Measurements from ENCODE around the gene ETV2.
"Not testable (repeated sequence)": the region's sequence is repeated elsewhere in the genome, so short reads cannot be mapped to it uniquely, and the experiment has no call there.

The ETV2 gene

DNA sequence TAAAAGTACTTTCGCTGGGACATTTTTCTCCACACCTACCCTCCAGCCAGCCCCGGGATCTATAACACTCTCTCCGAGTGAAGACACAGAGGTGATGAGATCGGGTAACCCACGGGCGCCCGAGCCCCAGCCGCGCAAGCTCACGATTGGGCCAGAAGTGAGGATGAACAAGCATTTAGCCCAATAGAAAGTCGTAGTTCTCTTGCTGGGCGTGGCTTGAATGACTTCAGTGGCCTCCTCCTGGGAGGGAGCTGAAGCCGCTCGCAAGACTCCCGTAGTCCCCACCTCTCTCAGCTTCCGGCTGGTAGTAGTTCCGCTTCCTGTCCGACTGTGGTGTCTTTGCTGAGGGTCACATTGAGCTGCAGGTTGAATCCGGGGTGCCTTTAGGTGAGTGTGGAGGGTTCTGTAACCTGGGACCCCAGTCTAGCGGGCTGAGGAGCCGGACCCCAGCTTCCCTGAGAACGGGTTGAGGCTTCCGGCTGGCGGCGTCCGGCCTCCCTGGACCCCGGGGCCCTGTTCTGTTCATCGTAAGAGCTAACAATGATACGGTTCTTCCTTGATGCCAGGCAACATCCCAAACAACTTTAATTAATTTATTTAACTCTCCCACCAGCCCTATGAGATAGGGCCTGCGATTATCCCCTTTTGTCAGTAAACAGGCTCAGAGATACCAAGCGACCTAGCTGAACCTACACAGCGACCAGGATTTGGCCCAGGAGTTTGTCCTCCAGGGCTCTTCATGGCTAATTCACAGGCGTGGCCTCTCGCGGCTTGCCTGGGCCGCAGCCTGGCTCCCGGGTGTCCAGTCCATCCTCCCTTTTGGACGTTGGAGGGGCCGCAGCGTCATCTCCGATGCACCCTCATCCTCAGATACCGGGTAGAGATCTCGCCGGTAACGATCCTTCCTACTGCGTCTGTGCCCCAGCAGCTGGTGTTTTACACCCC lies 6.7 kb downstream of the ETV2 start, which contains the start of gene COX6B1:
COX6B1 (plus strand) TSS at position 307 of the 945 bp plus-strand sequence. CDS start 2,921 bp downstream, outside the sequence.
- peak within 1 kb of the TSS; percentile 94 for H3K4me3 ChIP-seq (ENCODE audit: low read depth, low read length)
- peak; percentile 94 for DNase-seq (ENCODE audit: low read depth)
- peak; percentile 91 for TF ChIP-seq POLR2A (IDR thresholded peaks at IDR 0.05; ENCODE audit: extremely low read depth, insufficient read length)
- TF ChIP-seq, protein P1, sequence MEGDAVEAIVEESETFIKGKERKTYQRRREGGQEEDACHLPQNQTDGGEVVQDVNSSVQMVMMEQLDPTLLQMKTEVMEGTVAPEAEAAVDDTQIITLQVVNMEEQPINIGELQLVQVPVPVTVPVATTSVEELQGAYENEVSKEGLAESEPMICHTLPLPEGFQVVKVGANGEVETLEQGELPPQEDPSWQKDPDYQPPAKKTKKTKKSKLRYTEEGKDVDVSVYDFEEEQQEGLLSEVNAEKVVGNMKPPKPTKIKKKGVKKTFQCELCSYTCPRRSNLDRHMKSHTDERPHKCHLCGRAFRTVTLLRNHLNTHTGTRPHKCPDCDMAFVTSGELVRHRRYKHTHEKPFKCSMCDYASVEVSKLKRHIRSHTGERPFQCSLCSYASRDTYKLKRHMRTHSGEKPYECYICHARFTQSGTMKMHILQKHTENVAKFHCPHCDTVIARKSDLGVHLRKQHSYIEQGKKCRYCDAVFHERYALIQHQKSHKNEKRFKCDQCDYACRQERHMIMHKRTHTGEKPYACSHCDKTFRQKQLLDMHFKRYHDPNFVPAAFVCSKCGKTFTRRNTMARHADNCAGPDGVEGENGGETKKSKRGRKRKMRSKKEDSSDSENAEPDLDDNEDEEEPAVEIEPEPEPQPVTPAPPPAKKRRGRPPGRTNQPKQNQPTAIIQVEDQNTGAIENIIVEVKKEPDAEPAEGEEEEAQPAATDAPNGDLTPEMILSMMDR (IDR thresholded peaks at IDR 0.05; ENCODE audit: low read depth, low read length): no peak

DNA sequence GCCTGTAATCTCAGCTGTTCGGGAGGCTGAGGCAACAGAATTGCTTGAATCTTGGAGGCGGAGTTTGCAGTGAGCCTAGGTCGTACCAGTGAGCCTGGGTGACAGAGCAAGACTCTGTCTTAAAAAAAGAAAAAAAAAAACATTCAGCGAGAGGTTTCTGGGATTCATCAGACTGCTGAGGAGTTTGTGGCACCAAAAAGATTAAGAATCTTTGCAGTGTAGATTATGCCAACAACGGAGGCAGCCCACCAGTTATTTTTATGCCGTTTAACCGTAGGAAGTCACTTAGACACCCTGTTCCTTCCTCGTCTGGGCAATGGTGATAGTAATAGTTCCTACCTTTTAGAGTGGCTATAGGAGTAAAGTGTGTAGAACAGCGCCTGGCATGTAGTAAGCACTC lies 9.0 kb downstream of the ETV2 start:
- no peak for TF ChIP-seq MYC (IDR thresholded peaks at IDR 0.05; ENCODE audit: low read depth, low read length)
- TF ChIP-seq, protein P2, sequence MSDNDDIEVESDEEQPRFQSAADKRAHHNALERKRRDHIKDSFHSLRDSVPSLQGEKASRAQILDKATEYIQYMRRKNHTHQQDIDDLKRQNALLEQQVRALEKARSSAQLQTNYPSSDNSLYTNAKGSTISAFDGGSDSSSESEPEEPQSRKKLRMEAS (IDR thresholded peaks at IDR 0.05; ENCODE audit: low read depth, low read length): no peak
- TF ChIP-seq, protein P1 (IDR thresholded peaks at IDR 0.05; ENCODE audit: low read depth, low read length): no peak
- TF ChIP-seq POLR2A (IDR thresholded peaks at IDR 0.05; ENCODE audit: extremely low read depth, insufficient read length): no peak
- no peak for DNase-seq (ENCODE audit: low read depth)
- H3K4me3 ChIP-seq (ENCODE audit: low read depth, low read length): no peak overlapping the region

DNA sequence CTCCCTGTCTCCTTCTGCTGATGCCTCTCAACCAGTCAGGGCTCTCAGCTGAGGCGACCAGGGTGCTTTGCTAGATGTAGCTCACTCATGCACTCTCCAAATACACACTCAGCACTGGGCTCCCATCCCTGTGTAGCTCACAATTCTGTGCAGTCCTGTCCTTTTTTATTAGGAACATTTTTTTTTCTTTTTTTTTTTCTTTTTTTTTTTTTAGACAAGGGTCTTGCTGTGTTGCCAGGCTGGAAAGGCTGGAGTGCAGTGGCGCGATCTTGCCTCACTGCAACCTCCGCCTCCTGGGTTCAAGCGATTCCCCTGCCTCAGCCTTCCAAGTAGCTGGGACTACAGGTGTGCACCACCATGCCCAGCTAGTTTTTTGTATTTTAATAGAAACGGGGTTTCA lies 13.3 kb downstream of the ETV2 start:
- H3K4me3 ChIP-seq (ENCODE audit: low read depth, low read length); DNase-seq (ENCODE audit: low read depth): not testable (repeated sequence)

DNA sequence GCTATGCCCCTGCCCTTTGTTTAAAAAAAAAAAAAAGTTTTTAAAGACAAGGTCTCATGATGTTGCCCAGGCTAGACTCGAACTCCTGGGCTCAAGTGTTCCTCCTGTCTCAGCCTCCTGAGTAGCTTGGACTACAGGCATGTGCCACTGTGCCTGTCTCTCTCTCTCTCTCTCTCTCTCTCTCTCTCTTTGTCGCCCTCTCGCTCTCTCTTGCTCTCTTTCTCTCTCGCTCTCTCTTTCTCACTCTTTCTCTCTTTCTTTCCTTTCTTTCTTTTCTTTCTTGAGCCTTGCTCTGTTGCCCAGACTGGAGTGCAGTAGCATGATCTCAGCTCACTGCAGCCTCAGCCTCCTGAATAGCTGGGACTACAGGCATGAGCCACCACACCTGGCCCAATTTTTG lies 14.1 kb downstream of the ETV2 start:
- no peak overlapping the region for H3K4me3 ChIP-seq (ENCODE audit: low read depth, low read length)
- no peak for DNase-seq (ENCODE audit: low read depth)
- TF ChIP-seq MYC (IDR thresholded peaks at IDR 0.05; ENCODE audit: low read depth, low read length) (no peak), POLR2A (IDR thresholded peaks at IDR 0.05; ENCODE audit: extremely low read depth, insufficient read length) (no peak)
- TF ChIP-seq, protein P2 (IDR thresholded peaks at IDR 0.05; ENCODE audit: low read depth, low read length): no peak

DNA sequence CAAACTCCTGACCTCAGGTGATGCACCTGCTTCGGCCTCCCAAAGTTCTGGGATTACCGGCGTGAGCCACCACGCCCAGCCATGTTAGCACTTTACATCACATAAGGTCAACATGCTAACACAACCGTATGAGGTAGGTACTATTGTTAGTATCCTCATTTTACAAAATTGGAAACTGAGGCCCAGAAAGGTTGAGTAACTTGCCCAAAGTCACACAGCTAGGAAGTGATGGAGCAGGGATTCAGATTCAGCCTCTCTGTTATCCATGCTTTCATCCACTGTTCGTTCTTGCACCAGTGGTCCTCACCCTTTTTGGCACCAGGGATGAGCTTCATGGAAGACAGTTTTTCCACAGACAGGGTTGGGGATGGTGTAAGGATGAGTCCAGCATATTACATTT lies 15.2 kb downstream of the ETV2 start:
- no peak overlapping the region for H3K4me3 ChIP-seq (ENCODE audit: low read depth, low read length)
- no peak for DNase-seq (ENCODE audit: low read depth)
- TF ChIP-seq, protein P2 (IDR thresholded peaks at IDR 0.05; ENCODE audit: low read depth, low read length): no peak
- TF ChIP-seq, protein P1 (IDR thresholded peaks at IDR 0.05; ENCODE audit: low read depth, low read length): no peak
- no peak for TF ChIP-seq MYC (IDR thresholded peaks at IDR 0.05; ENCODE audit: low read depth, low read length)
- TF ChIP-seq POLR2A (IDR thresholded peaks at IDR 0.05; ENCODE audit: extremely low read depth, insufficient read length): no peak

DNA sequence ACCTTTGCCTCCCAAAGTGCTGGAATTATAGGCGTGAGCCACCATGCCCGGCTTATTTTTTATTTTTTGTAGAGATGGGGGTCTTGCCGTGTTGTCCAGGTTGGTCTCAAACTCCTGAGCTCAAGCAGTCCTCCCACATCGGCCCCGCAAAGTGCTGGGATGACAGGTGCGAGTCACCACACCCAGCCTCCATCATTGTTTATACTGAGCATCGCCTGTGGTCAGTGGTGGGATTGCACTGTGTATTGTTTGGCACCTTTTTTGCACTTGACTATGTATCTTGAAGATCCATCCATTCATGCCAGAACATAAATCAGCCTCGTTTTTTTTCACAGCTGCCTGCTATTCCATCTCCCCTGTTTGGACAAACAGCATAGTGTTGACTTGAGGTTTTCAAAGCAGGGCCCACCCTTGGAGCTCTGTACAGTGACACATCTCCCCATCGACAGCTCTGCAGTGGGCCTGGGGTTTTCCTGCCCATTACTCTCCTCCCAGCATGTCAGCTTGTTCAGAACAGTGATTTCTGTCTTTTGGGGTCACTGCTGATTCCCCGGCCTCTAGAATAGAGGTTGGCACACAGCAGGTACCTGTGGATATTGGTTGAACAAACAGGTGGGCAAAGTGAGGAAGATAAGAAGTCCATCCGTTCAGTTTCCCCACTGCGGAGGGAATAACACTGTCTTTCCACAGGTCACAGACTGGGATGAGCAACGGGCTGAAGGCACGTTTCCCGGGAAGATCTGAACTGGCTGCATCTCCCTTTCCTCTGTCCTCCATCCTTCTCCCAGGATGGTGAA lies 16.6 kb downstream of the ETV2 start:
- DNase-seq (ENCODE audit: low read depth): no peak
- TF ChIP-seq, protein P2 (IDR thresholded peaks at IDR 0.05; ENCODE audit: low read depth, low read length): no peak
- no peak for TF ChIP-seq MYC (IDR thresholded peaks at IDR 0.05; ENCODE audit: low read depth, low read length)
- TF ChIP-seq, protein P1 (IDR thresholded peaks at IDR 0.05; ENCODE audit: low read depth, low read length): no peak
- no peak for TF ChIP-seq POLR2A (IDR thresholded peaks at IDR 0.05; ENCODE audit: extremely low read depth, insufficient read length)

More for the DNA sequence above, 16.6 kb downstream of the ETV2 start:
- no peak overlapping the region for H3K4me3 ChIP-seq (ENCODE audit: low read depth, low read length)

All from NB4 (cell line).